ENCODE results near the gene INTU.
"Not testable (repeated sequence)": the region's sequence is repeated elsewhere in the genome, so short reads cannot be mapped to it uniquely, and the experiment has no call there.

INTU gene

DNA sequence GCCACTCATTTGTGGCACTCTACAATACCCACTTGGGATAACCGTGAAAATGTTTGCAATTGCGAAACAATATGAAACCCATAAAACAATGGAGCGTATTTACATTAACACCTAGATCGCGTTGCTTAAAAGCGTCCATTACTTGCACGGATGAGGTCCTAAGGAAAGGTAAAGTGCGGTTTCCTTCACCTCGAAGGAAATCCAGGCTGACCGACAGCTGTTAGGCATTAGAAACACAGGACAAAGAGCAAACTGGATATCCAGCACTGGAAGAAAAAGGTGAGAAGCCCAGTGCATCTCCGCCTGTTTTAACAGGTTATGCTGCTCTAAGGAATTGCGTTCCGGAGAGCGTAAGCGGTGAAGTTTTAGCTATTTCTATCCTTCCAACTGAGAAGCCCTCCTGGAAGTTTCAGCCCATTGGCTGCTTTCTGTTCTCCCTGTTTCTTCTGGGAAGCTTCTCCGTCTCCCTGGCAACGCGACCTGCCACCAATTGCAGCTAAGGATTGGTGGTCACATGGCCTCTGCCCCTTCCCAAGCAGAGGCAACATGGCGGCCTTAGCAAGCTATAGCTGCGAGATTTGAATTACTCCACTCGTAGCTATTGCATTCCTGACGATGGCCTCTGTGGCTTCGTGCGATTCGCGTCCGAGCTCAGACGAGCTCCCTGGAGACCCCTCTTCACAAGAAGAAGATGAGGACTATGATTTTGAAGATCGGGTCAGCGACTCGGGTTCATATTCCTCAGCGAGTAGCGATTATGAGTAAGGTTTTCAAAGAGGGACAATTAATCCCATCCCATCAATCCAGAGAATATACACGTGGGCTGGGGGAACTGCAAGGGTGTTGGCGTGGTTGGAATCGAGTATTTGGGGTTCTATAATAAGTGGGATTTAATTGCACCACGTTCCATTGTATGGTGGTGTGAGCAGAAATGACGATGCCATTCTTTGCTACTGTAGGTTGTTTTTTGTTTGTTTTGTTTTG, at the start of gene INTU:
Gene INTU (plus strand): TSS at position 538 of the 984 bp plus-strand sequence. CDS start 78 bp downstream, at position 616.
- peak; percentile 22 to 64 for DNase-seq

DNA sequence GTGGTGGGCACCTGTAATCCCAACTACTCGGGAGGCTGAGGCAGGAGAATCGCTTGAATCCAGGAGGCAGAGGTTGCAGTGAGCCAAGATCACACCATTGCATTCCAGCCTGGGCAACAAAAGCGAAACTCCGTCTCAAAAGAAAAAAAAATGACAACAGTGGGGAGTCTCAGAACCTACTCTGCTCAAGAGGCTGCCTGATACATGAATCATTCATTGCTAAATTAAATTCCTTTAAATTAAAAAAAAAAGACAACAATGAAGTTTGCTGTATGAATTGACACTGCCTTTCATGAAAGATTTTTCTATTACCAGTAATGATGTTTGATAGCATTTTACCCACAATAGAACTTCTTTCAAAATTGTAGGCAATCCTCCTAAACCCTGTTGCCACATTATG, 46.3 kb upstream of the INTU start:
- DNase-seq = not testable (repeated sequence)

- peak in 1 of 2 donors; percentile 1 for DNase-seq
Measured at GRCh38 chr4:127586922-127587571, 45.7 kb upstream of the INTU start.

DNA sequence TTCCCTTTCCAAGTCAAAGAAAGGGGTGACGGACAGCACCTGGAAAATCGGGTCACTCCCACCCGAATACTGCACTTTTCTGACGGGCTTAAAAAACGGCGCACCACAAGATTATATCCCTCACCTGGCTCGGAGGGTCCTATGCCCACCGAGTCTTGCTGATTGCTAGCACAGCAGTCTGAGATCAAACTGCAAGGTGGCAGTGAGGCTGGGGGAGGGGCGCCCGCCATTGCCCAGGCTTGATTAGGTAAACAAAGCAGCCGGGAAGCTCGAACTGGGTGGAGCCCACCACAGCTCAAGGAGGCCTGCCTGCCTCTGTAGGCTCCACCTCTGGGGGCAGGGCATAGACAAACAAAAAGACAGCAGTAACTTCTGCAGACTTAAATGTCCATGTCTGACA, 43.6 kb upstream of the INTU start:
- not testable (repeated sequence) for DNase-seq

DNA sequence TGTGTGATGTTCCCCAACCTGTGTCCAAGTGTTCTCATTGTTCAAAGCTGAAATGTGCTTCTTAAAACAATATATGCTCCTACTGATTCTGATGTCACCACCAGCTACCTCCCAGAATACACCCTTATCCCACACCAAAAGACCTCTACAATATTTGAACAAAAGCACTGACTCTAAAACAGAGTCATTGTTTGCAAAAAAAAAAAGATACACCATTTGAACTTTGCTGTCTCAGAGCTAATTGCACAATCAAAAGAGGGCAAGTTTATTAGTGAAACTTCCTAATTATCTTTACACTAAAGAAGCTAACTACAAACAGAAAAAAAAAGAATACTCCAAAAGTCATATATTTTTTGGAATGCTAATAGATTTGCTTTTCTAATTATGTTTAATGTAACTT, 34.1 kb upstream of the INTU start:
- DNase-seq = no peak

GRCh38 chr4:127601029-127601428, 31.7 kb upstream of the INTU start:
- no peak for DNase-seq

DNA sequence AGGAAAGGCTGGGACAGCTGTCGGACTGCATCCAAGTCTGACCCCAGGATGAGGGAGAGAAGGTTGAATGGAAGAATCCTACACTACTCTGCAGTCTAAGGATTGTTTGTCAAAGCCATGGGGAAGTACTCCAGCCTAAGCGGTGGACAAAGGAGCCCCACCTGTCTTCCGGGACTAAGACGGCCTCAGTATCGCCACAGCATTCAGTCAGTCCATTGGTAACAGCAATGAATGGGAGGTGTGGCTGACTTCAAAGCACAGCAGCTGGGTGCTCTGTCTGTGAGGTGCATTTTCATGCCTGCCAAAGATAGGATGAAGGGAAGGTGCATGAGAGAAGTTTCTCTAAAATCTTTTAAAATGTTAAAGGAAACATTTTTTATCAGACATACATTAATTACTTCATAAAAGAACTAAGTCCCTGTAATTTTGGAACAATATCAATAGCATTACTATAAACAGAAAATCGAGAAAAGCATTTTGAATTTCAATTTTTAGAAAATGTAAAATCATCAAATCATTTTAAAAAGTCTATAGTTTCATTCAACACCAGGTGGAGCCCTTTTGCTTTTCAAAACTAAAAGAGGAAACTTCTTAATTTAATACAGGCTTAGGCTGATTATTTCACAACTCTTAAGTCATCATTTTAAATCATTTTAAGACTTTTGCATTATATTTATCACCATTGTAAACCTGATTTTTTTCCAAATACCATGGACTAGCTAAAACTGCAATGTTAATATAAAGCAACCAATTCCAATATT, 27.6 kb upstream of the INTU start:
- DNase-seq = peak in 1 of 2 donors; percentile 3

- no peak for DNase-seq
Measured at GRCh38 chr4:127606823-127607222, 25.9 kb upstream of the INTU start.

GRCh38 chr4:127609484-127609883, 23.3 kb upstream of the INTU start:
- DNase-seq = no peak

GRCh38 chr4:127610488-127610887, 22.3 kb upstream of the INTU start:
- DNase-seq = no peak

- no peak for DNase-seq
Measured at GRCh38 chr4:127616898-127617297, 15.9 kb upstream of the INTU start.

- no peak for DNase-seq
Measured at GRCh38 chr4:127618427-127618826, 14.3 kb upstream of the INTU start.

- DNase-seq = no peak
Measured at GRCh38 chr4:127622621-127622920, 10.2 kb upstream of the INTU start.

DNA sequence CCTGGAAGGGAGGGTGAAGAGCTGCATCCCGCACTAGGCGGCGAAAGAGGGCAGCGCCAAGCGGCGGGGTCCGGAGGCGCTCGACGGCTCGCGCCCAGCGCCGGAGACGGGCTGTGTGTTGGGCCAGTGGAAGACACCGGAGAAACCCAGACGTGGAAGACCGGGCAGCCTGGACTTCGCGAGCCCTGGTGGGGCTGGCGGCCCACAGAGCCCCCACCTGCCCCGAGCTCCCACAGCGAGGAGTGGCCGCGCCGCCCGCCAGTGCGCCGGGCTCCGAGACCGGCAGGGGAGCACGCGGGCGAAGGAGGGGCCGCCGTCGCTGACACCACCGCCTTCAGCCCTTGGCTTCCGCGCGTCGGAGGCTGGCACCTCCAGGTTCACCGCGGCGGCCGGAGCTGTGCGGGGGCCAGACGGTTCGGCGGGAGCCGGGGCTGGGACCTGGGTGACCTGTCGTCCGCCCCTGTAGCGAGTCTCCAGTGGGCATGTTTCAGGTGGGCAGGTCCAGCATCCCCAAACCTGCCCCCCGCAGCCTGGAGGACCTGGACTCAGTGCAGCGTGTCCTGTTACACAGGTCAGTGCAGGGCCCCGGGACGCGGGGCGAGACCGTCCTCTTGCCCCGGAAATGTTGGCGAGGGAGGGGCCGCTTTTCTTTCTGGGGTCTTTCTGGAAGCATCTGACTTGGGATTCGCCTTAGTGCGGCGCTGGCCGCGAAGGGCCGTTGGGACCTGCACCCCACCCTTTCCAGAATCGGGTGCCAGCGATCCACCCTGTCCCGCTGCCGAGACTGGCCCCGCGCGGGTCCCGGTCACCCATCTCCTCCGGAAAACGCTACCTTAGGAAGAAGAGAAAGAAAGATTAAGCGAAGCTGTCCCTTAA, 9.6 kb upstream of the INTU start:
- DNase-seq = no peak

GRCh38 chr4:127623797-127624083, 9.0 kb upstream of the INTU start:
- no peak for DNase-seq

GRCh38 chr4:127624173-127624572, 8.6 kb upstream of the INTU start:
- DNase-seq = no peak

DNA sequence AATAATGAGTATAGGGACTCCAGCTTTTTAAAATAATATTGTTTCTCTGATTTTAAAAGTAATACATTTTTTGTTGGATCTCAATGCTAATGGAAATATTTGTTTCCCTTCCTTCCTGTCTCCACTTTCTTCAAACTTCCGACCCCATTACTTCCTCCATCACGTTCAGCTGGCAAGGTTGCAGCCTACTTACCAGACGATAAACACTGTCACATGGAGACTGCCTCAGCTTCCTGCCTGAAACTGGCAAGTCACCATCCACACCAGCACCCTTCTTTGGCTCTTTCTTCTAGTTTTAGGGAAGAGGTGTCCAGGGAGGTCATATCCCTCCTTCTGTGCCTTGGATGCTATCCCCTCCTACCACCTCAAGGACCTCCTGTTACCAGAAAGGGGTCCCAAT, 3.4 kb upstream of the INTU start:
- DNase-seq = no peak

DNA sequence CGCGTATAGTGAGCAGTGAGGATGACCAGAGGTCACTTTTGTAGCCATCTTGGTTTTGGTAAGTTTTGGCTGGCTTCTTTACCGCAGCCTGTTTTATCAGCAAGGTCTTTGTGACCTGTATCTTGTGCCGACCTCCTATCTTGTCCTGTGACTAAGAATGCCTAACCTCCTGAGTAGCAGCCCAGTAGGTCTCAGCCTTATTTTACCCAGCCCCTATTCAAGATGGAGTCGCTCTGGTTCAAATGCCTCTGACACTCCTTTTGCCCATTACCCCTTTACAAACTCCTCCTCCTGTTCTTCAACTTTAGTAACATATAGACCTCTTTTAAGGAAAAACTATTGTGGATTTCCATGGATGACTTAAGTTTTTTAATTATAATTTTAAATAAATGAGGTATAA, 2.6 kb upstream of the INTU start:
- DNase-seq = no peak

DNA sequence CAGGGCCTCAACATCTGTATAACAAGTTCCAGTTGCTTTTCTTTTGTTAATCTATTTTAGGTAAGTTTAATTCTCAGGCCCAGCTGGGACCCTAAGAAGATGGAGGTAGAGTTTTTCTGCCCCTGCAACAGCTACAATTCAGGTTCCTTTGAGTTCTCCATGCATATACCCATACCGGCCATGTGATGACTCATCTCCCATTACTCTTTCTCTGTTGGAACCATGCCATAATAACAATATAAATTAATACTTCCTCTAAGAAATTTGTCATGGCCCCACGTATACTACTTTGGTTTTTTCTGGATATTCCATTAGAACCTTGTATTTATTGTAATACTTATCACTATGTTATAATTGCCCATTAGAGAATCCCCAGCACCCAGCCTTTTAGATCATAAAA, 1.3 kb upstream of the INTU start:
- DNase-seq = no peak

- no peak for DNase-seq
Measured at GRCh38 chr4:127634181-127634580, 1.4 kb downstream of the INTU start.

DNA sequence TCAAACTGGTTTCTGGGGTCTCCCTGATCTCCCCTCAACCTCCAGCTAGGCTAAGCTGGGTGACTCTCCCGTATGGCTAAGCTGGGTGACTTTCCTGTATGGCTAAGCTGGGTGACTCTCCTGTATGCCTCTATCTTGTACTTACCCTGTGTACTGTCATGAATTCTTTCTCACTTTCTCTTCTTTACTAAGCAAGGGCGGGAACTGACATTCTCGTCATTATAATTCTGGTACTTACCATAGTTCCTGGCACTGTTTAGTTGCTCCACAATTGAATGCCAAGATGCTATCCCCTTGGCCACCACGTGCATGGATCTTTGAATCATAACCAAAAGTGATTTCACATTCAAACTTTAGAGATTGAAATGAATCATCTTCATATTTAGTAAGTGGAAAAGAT, 8.8 kb downstream of the INTU start:
- no peak for DNase-seq

DNA sequence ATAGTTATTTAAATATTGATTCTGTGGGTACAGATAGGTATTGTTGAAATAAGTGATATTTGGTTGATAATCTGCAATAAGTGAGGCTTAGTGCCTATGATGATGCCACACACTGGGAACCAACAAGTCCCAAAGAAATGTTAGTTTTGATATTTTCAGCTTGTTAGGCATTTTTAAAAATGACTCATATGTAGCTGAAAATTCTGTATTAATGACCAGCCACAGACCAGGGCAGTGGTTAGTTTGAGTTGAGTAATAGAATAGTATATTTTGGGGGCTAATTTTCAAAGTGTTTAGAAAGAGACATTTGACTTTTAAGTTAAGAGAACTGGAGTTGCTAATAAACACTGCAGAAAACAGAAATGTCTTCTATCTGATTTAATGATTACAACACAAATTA, 9.4 kb downstream of the INTU start:
- no peak for DNase-seq

GRCh38 chr4:127643791-127644190, 11.0 kb downstream of the INTU start:
- DNase-seq = no peak

All from CD4-positive, alpha-beta T cell treated with Interleukin-1 beta for 1 hour (primary cell).